SU-DHL-6 (cell line): ENCODE results near the gene ADAMTS19.

Source experiments
- H2AFZ ChIP-seq: fragments of 200-600 bp; sonication (generic); 2 replicates; pipeline ENCODE4 v1.6.1; 2014; ENCODE audit warnings: low read depth, mild to moderate bottlenecking, moderate library complexity, mixed read lengths, antibody characterized with exemption, low read length; ENCODE audit not compliant: severe bottlenecking
- H3F3A ChIP-seq: fragments of 200-600 bp; shearing (Covaris generic); 2 replicates; pipeline ENCODE4 v1.6.0; 2016; ENCODE audit warnings: antibody characterized with exemption, mild to moderate bottlenecking; ENCODE audit not compliant: insufficient read depth
- H3K27ac ChIP-seq: fragments of 200-600 bp; sonication (generic); 2 replicates; pipeline ENCODE4 v1.5.1; 2016; ENCODE audit warnings: low read depth, mild to moderate bottlenecking, low read length, moderate library complexity, mixed read lengths
- H3K27me3 ChIP-seq: fragments of 200-600 bp; sonication (generic), shearing (Covaris generic); 2 replicates; pipeline ENCODE4 v1.6.0; 2014; ENCODE audit warnings: mild to moderate bottlenecking, low read length
- H3K36me3 ChIP-seq: fragments of 200-600 bp; sonication (generic); 2 replicates; pipeline ENCODE4 v1.6.1; 2014; ENCODE audit warnings: mild to moderate bottlenecking, low read length, mixed read lengths
- H3K4me2 ChIP-seq: fragments of 300-600, 200-600 bp; shearing (Covaris generic), sonication (generic); 2 replicates; pipeline ENCODE4 v1.6.0; 2014; ENCODE audit warnings: low read length, low read depth, mild to moderate bottlenecking; ENCODE audit not compliant: poor library complexity, severe bottlenecking
- H3K4me3 ChIP-seq: fragments of 200-600 bp; sonication (generic); 2 replicates; pipeline ENCODE4 v1.5.1; 2014; ENCODE audit warnings: antibody characterized with exemption, low read length, mild to moderate bottlenecking, mixed read lengths; ENCODE audit not compliant: insufficient read depth, poor library complexity, severe bottlenecking
- H3K79me2 ChIP-seq: fragments of 200-600 bp; sonication (generic); 2 replicates; pipeline ENCODE4 v1.6.1; 2014; ENCODE audit warnings: mild to moderate bottlenecking, low read length, moderate library complexity; ENCODE audit not compliant: insufficient read depth
- H3K9ac ChIP-seq: fragments of 200-600 bp; sonication (generic); 2 replicates; pipeline ENCODE4 v1.7.0; 2014; ENCODE audit warnings: mild to moderate bottlenecking, low read length
- H3K9me2 ChIP-seq: fragments of 200-600 bp; sonication (generic); replicated peaks from 2 replicates; pipeline ENCODE4 v1.6.1; 2014; ENCODE audit warnings: low read length; ENCODE audit not compliant: insufficient read depth
- H3K9me3 ChIP-seq: fragments of 200-600 bp; sonication (generic); 2 replicates; pipeline ENCODE4 v1.6.1; 2014; ENCODE audit warnings: low read length, mixed read lengths; ENCODE audit not compliant: insufficient read depth
- H4K20me1 ChIP-seq: fragments of 200-600 bp; sonication (generic); 2 replicates; pipeline ENCODE4 v1.6.1; 2014; ENCODE audit warnings: low read depth, mild to moderate bottlenecking, antibody characterized with exemption, low read length, moderate library complexity, mixed read lengths
- CTCF ChIP-seq: fragments of 200-600 bp; sonication (generic); IDR thresholded peaks from one replicate; pipeline ENCODE4 v1.5.1; 2017; ENCODE audit warnings: antibody characterized with exemption, mild to moderate bottlenecking, low read length, moderate library complexity; ENCODE audit not compliant: insufficient read depth, poor library complexity, severe bottlenecking
- EZH2phosphoT487 ChIP-seq: fragments of 200-600 bp; sonication (generic), shearing (Covaris generic); conservative IDR thresholded peaks from 2 replicates; pipeline ENCODE4 v1.6.1; 2018; ENCODE audit warnings: mild to moderate bottlenecking, antibody characterized with exemption, low read length, moderate library complexity, mixed read lengths

ADAMTS19 gene

DNA sequence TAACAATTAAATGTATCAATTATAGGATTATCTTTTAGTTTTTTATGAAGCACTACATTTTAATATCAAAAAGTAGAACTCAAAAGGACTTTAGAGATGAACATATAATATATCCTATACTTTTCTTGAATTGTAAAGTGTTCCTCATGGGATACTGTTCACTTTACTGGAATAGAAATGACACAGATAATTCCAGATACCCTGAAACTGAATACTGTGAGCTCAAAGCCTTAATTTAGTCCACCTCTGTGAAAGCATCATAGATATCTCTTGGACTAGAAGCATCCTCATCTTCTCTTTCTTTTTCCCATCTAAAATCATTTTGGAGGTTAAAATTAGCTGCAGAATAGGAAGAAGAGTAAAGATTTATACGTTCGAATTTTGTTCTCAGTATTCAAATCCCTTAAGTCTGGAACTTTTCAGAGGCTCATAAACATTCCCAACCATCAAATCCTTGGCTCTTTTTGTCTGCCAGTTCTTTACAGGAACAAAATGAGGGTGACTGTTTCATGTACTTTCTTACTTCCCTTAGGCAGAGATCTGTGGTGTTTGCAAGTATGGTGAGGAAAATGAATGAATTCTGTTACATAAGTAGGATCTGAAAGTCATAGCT, 49.4 kb downstream of the ADAMTS19 start:
- no peaks in the 10 kb centered on the region for H3F3A ChIP-seq
- H4K20me1 ChIP-seq, result no peaks in the 10 kb centered on the region
- H2AFZ ChIP-seq, result no peak overlapping the region
- no peaks in the 10 kb centered on the region for H3K79me2 ChIP-seq
- no peak overlapping the region for H3K4me2 ChIP-seq
- TF ChIP-seq EZH2phosphoT487 (no peak), CTCF (no peak)
- H3K27me3 ChIP-seq, result no peaks in the 10 kb centered on the region
- no peak overlapping the region for H3K4me3 ChIP-seq
- no peaks in the 10 kb centered on the region for H3K9me2 ChIP-seq
- no peak overlapping the region for H3K27ac ChIP-seq
- no peak overlapping the region for H3K9ac ChIP-seq
- H3K36me3 ChIP-seq, result no peaks in the 10 kb centered on the region
- H3K9me3 ChIP-seq, result no peaks in the 10 kb centered on the region

DNA sequence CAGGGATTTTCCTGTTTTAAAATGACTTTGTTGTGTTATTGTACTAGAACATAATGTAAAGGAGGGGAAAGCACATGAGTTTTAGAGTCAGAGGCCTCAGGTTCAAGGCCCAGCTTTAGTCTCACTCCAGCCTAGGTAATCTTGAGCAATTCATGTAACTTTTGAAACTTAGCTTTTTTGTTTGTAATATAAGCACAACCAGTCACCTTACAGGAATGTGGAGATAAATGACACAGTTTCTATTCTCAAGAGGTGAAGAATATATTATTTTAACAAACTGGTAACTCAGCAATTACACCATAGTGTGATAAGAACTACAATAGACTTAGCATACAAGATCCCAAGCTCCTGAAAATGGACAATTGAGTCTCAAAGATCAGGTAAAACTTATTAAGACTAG, 51.2 kb downstream of the ADAMTS19 start:
- Histone ChIP-seq H3K4me2 (no peak overlapping the region), H3K27ac (no peak overlapping the region)
- no peak for TF ChIP-seq EZH2phosphoT487

DNA sequence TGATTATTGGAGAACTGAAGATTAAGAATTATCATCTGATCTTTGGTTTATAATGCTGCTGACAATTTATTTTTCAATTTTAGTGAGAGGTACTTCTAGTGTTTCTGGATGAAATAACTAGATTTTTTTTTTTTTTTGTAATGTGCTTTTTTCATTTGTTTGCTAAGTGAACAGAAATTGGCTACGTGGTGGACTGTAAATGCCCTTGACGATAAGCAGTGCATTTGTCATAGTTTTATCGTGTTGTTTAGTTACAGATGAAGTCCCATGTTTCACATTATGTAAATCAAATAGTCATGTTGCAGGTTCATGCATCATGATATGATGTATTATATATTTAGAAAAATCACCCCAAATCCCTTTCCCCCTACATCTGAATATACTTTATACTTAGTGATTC, 81.0 kb downstream of the ADAMTS19 start:
- H3K36me3 ChIP-seq, result no peaks in the 10 kb centered on the region
- no peaks in the 10 kb centered on the region for H3K9me3 ChIP-seq
- H2AFZ ChIP-seq, result no peak overlapping the region
- H3K9me2 ChIP-seq, result no peaks in the 10 kb centered on the region
- no peak overlapping the region for H3K27ac ChIP-seq
- no peaks in the 10 kb centered on the region for H3K27me3 ChIP-seq
- H4K20me1 ChIP-seq, result no peaks in the 10 kb centered on the region
- TF ChIP-seq CTCF (no peak), EZH2phosphoT487 (no peak)
- no peak overlapping the region for H3K4me3 ChIP-seq
- H3K9ac ChIP-seq, result no peak overlapping the region
- no peak overlapping the region for H3K4me2 ChIP-seq
- no peaks in the 10 kb centered on the region for H3K79me2 ChIP-seq
- H3F3A ChIP-seq, result no peaks in the 10 kb centered on the region

More for the DNA sequence above, 51.2 kb downstream of the ADAMTS19 start:
- H3K36me3 ChIP-seq, result no peaks in the 10 kb centered on the region
- no peaks in the 10 kb centered on the region for H4K20me1 ChIP-seq
- no peak overlapping the region for H2AFZ ChIP-seq
- no peaks in the 10 kb centered on the region for H3K9me2 ChIP-seq
- no peak overlapping the region for H3K4me3 ChIP-seq
- H3K9me3 ChIP-seq, result no peaks in the 10 kb centered on the region
- no peaks in the 10 kb centered on the region for H3K79me2 ChIP-seq
- H3F3A ChIP-seq, result no peaks in the 10 kb centered on the region
- no peaks in the 10 kb centered on the region for H3K27me3 ChIP-seq
- H3K9ac ChIP-seq, result no peak overlapping the region

DNA sequence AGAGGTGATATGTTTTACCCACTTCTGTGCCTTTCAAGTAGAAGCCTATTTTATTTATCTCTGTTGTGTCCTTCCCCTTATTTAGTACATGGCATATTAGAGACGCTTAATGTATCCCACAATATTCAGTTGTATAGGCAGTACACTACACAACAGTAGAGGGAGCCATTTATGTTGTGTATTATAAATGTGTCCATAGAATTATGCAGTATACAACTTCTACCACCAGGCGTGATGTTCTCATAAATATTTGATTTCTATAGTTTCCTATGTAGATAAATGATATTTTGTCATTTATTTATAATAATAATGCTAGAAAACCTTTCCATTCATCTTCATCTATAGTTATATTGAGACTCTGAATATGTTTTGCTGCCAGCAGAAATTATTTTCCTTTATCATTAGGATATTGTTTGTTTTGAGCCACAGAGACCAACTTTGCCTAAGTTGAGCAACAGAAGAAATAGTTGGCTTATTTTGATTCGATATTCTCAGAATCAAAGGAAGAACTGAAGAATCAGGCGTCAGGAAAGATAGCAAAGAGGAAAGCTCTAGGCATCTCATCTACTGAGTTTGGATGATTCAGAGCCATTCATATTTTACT, 81.7 kb downstream of the ADAMTS19 start:
- Histone ChIP-seq H3K79me2 (no peaks in the 10 kb centered on the region), H3K4me2 (no peak overlapping the region), H3K36me3 (no peaks in the 10 kb centered on the region), H4K20me1 (no peaks in the 10 kb centered on the region), H3K27me3 (no peaks in the 10 kb centered on the region), H3K9me2 (no peaks in the 10 kb centered on the region), H3K9me3 (no peaks in the 10 kb centered on the region), H3K4me3 (no peak overlapping the region), H3F3A (no peaks in the 10 kb centered on the region), H2AFZ (no peak overlapping the region), H3K27ac (no peak overlapping the region), H3K9ac (no peak overlapping the region)
- no peak for TF ChIP-seq EZH2phosphoT487
- peak; percentile 28 for TF ChIP-seq CTCF
